Esophagus squamous epithelium (tissue), 5 donors: ENCODE measurements around the gene ZBTB38. TPM values are rescaled to one million over a fixed set of nuclear protein-coding genes. Genes with fewer than 3 reads are reported as not detected.

Experiments used
- DNase-seq: peaks from one replicate; lab custom pipeline; 2025; lab: John Stamatoyannopoulos, UW
- H3K27ac ChIP-seq, 4 donors: fragments of 200-600 bp; sonication (generic); one replicate each; pipeline ENCODE4 v1.5.1; 2016 to 2019; ENCODE audit warnings: mild to moderate bottlenecking in 1 of 4
- H3K27me3 ChIP-seq, 4 donors: fragments of 200-600 bp; sonication (generic); 1 replicate in 3 of 4; 2 replicates in 1 of 4; pipeline versions ENCODE4 v1.5.1 to v1.6.0; 2017 to 2021; ENCODE audit warnings: antibody characterized with exemption in 1 of 4
- H3K36me3 ChIP-seq, 3 donors: fragments of 200-600 bp; sonication (generic); one replicate each; pipeline ENCODE4 v1.5.1; 2016 to 2019
- H3K4me1 ChIP-seq, 3 donors: fragments of 200-600 bp; sonication (generic); one replicate each; pipeline ENCODE4 v1.5.1; 2017 to 2019
- H3K4me3 ChIP-seq, 4 donors: fragments of 200-600 bp; sonication (generic); 1 replicate in 3 of 4; 2 replicates in 1 of 4; pipeline ENCODE4 v1.5.1; 2016 to 2019; ENCODE audit warnings: mild to moderate bottlenecking in 2 of 4, moderate library complexity in 1 of 4
- H3K9me3 ChIP-seq, 3 donors: fragments of 200-600 bp; sonication (generic); one replicate each; pipeline ENCODE4 v1.5.1; 2016 to 2019
- POLR2A ChIP-seq, 4 donors: fragments of 450-650 bp; IDR thresholded peaks; one replicate each; pipeline ENCODE4 v1.6.1; 2017; ENCODE audit warnings: antibody characterized with exemption in 4 of 4, mild to moderate bottlenecking in 4 of 4, moderate library complexity in 3 of 4
- WGBS, 2 donors: methylation state at CpG; one replicate each; pipeline ENCODE4 v1.1.5; 2018; 5-methylcytosine and 5-hydroxymethylcytosine counted together
- intact Hi-C: fragments of 100-400 bp; cut with DNase I; formaldehyde crosslinking; loops from one replicate; pipeline ENCODE4 v1.15.0; 2022
- total RNA-seq, 4 donors: library from RNA; depleted of rRNA; stranded (reverse); fragments of >200 nt; gene quantifications; one replicate each; pipeline ENCODE4 v1.1.0, GENCODE V29; 2016
- TF ChIP-seq, protein P1 (sequence below), 6 experiments: fragments of 450-650 bp in 4 of 6; fragments of 200-600 bp in 2 of 6; sonication (generic) in 2 of 6; IDR thresholded peaks; one replicate each; pipeline ENCODE4 v1.5.1; 2016 to 2019; ENCODE audit warnings: antibody characterized with exemption in 6 of 6, mild to moderate bottlenecking in 4 of 6, moderate library complexity in 4 of 6
- donor health status: DM: yes; HTN: yes; CAD: no.

The ZBTB38 gene
- total RNA-seq, 4 donors from 2014 or later: 15.6 to 54.4 (median 33.1) TPM

DNA sequence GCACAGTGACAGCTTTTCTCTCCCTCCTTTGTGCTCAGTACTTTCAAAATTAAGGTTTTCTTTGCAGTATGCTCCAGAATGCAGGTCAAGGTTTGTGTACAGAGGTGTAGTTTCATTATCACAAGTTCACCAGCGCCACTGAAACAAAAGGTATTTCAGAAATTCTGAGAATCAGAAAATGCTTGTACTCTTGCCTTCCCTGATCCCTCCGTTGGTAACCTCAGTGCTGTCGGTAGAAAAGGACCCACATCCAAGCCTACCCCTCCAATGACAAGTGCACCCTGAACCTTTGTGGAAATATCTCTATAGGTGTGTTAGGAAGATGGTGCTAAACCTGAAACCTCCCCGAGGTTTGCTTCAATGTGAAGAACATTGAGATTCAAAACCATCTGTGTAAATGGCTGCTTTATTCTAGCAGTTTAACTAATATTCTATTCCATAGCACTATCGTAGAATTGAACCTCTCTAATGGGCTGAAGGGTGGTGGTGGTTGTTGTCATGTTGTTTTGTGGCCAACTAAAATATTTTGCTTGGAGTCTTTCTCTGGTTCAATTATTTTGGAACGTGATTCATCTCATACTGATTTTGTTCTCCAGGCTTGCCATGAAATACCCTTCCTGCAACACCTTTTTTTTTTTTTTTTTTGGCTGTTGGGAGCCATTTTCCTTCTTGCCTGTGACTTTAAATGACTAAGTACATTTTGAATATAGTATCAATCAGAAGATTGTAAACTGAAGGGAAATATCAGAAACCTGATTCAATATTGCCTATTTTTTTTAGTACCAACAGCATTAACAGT, 20.7 kb downstream of the ZBTB38 start:
- 52 to 54% methylated on average over 6 of the region's 6 CpGs for WGBS, 2 donors
- no peak for DNase-seq
- H3K27ac ChIP-seq: peak overlapping the region in 3 of 4 donors; percentile 57 to 73 (median 68)
- TF ChIP-seq, protein P1, sequence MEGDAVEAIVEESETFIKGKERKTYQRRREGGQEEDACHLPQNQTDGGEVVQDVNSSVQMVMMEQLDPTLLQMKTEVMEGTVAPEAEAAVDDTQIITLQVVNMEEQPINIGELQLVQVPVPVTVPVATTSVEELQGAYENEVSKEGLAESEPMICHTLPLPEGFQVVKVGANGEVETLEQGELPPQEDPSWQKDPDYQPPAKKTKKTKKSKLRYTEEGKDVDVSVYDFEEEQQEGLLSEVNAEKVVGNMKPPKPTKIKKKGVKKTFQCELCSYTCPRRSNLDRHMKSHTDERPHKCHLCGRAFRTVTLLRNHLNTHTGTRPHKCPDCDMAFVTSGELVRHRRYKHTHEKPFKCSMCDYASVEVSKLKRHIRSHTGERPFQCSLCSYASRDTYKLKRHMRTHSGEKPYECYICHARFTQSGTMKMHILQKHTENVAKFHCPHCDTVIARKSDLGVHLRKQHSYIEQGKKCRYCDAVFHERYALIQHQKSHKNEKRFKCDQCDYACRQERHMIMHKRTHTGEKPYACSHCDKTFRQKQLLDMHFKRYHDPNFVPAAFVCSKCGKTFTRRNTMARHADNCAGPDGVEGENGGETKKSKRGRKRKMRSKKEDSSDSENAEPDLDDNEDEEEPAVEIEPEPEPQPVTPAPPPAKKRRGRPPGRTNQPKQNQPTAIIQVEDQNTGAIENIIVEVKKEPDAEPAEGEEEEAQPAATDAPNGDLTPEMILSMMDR (IDR thresholded peaks at IDR 0.05): no peak
- peak in 1 of 4 donors; percentile 29 for TF ChIP-seq POLR2A (IDR thresholded peaks at IDR 0.05)
- no peaks in the 10 kb centered on the region for H3K27me3 ChIP-seq
- H3K4me1 ChIP-seq: peaks cover 3 to 88% (median 8%) of the 10 kb centered on the region in 3 donors
- no peaks in the 10 kb centered on the region for H3K36me3 ChIP-seq
- no peaks in the 10 kb centered on the region for H3K9me3 ChIP-seq
- intact Hi-C loops: no loop called here
- H3K4me3 ChIP-seq: peak overlapping the region in 3 of 4 donors; percentile 19 to 44 (median 26)

DNA sequence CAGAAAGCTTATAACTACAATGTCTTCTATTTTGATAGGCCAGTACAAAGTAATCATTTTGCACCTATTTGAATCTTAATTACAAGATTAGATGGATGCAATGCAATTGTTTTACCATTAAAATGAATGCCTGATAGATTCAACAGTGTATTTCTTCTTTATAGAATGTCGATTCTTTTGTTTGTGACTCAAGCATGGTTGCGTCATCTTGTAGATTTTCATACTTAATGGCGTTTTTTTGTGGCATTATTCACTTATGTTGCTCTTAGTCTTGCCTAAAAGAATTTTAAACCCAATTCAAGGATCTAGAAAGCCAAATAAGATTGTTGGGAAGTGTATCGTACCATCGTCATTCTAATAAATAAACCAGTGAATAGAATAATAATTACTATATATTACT, 21.4 kb downstream of the ZBTB38 start:
- no peaks in the 10 kb centered on the region for H3K27me3 ChIP-seq
- TF ChIP-seq POLR2A (IDR thresholded peaks at IDR 0.05): no peak
- TF ChIP-seq, protein P1 (IDR thresholded peaks at IDR 0.05): no peak
- WGBS, 2 donors: 73 to 79% methylated on average over 5 of the region's 5 CpGs
- DNase-seq: no peak
- peaks cover 0 to 81% (median 5%) of the 10 kb centered on the region in 3 donors for H3K4me1 ChIP-seq
- no peaks in the 10 kb centered on the region for H3K36me3 ChIP-seq
- no peak overlapping the region for H3K27ac ChIP-seq
- intact Hi-C loops: no loop called here
- H3K4me3 ChIP-seq: no peak overlapping the region
- H3K9me3 ChIP-seq: no peaks in the 10 kb centered on the region

DNA sequence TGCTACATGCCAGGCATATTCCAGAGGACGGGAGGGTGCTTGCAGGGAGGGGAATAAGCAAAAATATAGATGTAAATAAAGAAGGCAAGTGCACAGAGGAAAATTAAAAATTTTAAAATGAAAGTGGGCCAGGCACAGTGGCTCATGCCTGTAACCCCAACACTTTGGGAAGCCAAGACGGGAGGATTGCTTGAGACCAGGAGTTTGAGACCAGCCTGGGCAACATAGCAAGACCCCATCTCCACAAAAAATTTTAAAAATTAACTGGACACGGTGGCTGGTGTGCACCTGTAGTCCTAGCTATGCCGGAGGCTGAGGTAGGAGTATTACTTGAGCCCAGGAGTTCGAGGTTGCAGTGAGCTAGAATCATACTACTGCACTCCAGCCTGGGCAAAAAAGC, 22.4 kb downstream of the ZBTB38 start:
- TF ChIP-seq, protein P1 (IDR thresholded peaks at IDR 0.05): no peak
- TF ChIP-seq POLR2A (IDR thresholded peaks at IDR 0.05): no peak
- no peaks in the 10 kb centered on the region for H3K27me3 ChIP-seq
- no peaks in the 10 kb centered on the region for H3K9me3 ChIP-seq
- peaks cover 0 to 71% (median 5%) of the 10 kb centered on the region in 3 donors for H3K4me1 ChIP-seq
- DNase-seq: no peak
- no peak overlapping the region for H3K27ac ChIP-seq
- WGBS, 2 donors: 84 to 90% methylated on average over 5 of the region's 5 CpGs
- H3K36me3 ChIP-seq: no peaks in the 10 kb centered on the region
- intact Hi-C loops: no loop called here
- no peak overlapping the region for H3K4me3 ChIP-seq

DNA sequence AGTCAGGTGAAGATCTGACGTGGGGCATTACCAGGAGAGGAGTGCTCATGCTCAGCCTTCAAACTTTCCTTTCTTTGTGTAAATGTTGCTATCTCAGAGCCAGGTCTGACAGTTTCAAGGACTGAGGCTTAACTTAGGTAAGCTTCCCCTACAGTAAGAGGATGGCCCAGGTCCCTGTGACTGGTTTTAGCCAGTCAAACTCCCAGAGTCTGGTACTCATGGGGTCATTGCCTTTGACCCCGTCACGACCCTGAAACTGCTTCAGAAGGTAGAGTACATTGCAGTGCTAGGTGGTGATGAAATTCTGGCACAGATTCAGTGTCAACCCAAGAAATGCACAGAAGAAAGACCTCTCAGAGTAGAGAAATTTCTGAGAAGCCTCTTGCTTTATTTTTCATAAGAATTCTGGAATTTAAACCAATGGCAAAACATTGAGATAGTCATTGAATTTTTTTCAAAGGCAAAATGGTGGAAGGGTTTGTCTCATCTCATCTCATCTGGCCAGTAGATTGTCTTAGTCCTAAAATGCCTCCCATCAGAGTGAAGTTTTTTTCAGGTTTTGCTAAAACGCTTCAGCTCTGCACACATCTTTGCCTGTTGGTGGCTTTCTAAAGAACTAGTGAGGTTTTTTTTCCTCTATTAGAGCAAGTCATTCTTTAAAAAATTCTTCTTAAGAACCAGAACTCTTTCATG, 23.1 kb downstream of the ZBTB38 start:
- Histone ChIP-seq H3K4me1 (peaks cover 0 to 64% (median 5%) of the 10 kb centered on the region in 3 donors), H3K27ac (no peak overlapping the region), H3K9me3 (no peaks in the 10 kb centered on the region), H3K4me3 (no peak overlapping the region), H3K36me3 (peaks cover 0 to 3% (median 0%) of the 10 kb centered on the region in 3 donors), H3K27me3 (no peaks in the 10 kb centered on the region)
- TF ChIP-seq, protein P1 (IDR thresholded peaks at IDR 0.05): no peak
- no peak for TF ChIP-seq POLR2A (IDR thresholded peaks at IDR 0.05)
- no peak for DNase-seq
- WGBS, 2 donors: 83 to 89% methylated on average over 2 to 4 of the region's 4 CpGs
- intact Hi-C loops: no loop called here

DNA sequence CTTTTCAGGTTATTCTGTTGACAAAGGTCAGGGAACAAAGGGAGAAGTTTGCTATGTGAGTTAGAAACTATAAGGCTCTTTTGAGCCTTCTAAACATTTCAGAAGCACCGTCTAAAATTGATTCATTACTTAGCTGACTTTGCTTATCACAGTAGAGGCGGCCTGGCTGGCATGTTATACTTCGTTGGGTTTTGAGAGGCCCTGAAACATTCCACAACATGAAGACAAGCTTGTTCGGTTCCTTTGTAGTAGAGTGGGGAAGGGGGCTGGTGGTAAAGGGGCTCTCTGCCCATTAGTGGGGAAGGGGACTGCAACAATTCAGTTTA, 23.6 kb downstream of the ZBTB38 start:
- TF ChIP-seq POLR2A (IDR thresholded peaks at IDR 0.05): no peak
- Histone ChIP-seq H3K27me3 (no peaks in the 10 kb centered on the region), H3K36me3 (peaks cover 0 to 8% (median 0%) of the 10 kb centered on the region in 3 donors), H3K9me3 (no peaks in the 10 kb centered on the region), H3K4me3 (no peak overlapping the region), H3K27ac (peak overlapping the region in 1 of 4 donors; percentile 30), H3K4me1 (peaks cover 0 to 59% (median 5%) of the 10 kb centered on the region in 3 donors)
- intact Hi-C loops: no loop called here
- DNase-seq: no peak
- WGBS, 2 donors: 38 to 82% methylated on average over 4 of the region's 4 CpGs
